ENCODE results near the gene GLTPD2.

- TF ChIP-seq TCF7L2 (IDR thresholded peaks at IDR 0.05; ENCODE audit: low read depth, low read length), result no peak
- TF ChIP-seq CTCF (IDR thresholded peaks at IDR 0.05), result no peak
- TF ChIP-seq POLR2AphosphoS5 (IDR thresholded peaks at IDR 0.05; ENCODE audit: low read depth, low read length), result no peak
- no peak for TF ChIP-seq SIN3A (IDR thresholded peaks at IDR 0.05; ENCODE audit: borderline replicate concordance, insufficient read depth, low read depth, low read length)
Measured at GRCh38 chr17:4788159-4788806, 481 bp upstream of the GLTPD2 start.

Measured in Panc1 (cell line).